Hindlimb muscle (tissue), 1 donor: ENCODE measurements around the gene CD27. TPM values are rescaled to one million over a fixed set of nuclear protein-coding genes. Genes with fewer than 3 reads are reported as not detected.
"Not testable (repeated sequence)": the region's sequence is repeated elsewhere in the genome, so short reads cannot be mapped to it uniquely, and the experiment has no call there.

ENCODE experiments used
- DNase-seq: peaks from one replicate; pipeline ENCODE4 v3.0.0-alpha.2; 2013
- polyA plus RNA-seq: library from polyadenylated mRNA; unstranded; fragments of 120-200 nt; gene quantifications from one replicate; pipeline ENCODE4 v1.2.1, GENCODE V29; 2013; ENCODE audit not compliant: insufficient read length

CD27 gene
- polyA plus RNA-seq, 1 donor: 0.71 TPM

DNA sequence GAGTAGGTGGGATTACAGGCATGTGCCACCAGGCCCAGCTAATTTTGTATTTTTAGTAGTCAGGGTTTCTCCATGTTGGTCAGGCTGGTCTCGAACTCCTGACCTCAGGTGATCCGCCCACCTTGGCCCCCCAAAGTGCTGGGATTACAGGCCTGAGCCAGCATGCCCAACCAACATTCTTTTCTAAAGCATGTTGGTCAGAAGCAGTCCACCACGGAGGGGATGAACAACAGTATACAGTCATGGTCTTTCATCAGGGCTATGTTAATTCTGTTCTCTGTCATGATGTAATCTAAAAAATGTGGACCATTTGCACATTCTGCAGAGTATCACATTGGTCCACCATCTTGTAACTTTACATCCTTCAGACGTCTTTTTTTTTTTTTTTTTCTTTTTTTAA lies 44.7 kb downstream of the CD27 start:
- no peak for DNase-seq

DNA sequence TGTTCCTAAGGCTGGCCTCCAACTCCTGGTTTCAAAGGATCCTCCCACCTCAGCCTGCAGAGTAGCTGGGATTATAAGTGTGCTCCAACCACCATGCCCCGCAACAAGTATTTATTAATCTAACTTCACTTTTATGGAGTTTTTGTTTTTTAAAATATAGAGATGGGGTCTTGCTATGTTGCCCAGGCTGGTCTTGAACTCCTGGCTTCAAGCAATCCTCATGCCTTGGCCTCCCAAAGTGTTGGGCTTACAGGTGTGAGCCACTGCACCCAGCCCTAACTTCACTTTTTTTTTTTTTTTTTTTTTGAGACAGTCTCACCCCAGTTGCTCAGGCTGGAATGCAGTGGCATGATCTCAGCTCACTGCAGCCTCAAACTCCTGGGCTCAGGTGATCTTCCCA lies 45.9 kb downstream of the CD27 start:
- DNase-seq: not testable (repeated sequence)

GRCh38 chr12:6492838-6493496 lies 48.2 kb downstream of the CD27 start, which contains the start of gene MRPL51:
TSS of gene MRPL51 (minus strand) at chr12:6493262. CDS start at chr12:6493136, 126 bp downstream.
- DNase-seq: peak; percentile 96

- peak; percentile 94 for DNase-seq
These were observed 48.9 kb downstream of the CD27 start, which contains the start of gene NCAPD2 for GRCh38 chr12:6493497-6494257. TSS of gene NCAPD2 (plus strand) at chr12:6494102. CDS start at chr12:6495099, 997 bp downstream.

DNA sequence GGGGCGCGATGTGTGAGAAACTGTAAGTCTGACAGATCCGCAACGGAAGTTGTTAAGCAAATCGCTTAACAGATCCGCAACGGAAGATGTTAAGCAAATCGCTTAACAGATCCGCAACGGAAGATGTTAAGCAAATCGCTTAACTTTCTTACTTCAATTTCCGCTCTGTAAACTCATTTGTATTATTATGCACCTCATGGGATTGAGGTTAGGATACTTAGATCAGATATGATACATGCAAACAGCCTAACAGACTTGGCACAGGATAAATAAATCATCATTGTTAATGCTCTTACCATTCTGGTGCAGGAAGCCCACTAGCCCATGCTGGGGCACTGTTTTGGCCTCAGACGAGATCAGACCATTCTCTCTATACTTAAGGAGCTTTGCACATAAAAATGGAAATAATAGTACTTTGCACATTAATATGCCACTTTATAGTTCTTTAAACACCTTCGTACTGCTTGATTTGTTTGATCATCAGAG lies 49.5 kb downstream of the CD27 start:
- no peak for DNase-seq

GRCh38 chr12:6494968-6495367 lies 50.2 kb downstream of the CD27 start:
- no peak for DNase-seq

GRCh38 chr12:6497291-6497690 lies 52.5 kb downstream of the CD27 start:
- DNase-seq: not testable (repeated sequence)

DNA sequence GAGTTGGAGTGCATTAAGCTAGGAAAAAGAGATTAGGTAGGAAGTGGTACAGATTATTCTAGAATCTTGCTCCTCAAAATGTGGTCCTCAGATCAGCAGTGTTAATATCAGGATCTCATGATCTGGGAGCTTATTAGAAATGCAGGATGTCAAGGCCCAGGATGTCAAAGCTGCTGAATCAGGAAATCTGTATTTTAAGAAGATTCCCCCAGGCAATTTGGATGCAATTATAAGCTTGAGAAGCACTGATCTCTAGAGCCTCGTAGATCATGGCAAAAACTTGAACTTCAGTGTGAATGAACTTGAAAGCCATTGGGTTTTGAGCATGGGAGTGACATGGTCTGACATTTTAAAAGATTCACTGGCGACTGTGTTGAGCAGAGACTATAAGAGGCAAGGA lies 55.7 kb downstream of the CD27 start:
- no peak for DNase-seq

Other genes with a start within 250 kb of the CD27 start
- gene CD9, start 244.6 kb upstream of the CD27 start, polyA plus RNA-seq: 45.9 TPM
- gene PLEKHG6, start 134.3 kb upstream of the CD27 start, polyA plus RNA-seq: 1.7 TPM
- 86.3 TPM for gene TNFRSF1A, start 102.9 kb upstream of the CD27 start, polyA plus RNA-seq
- 0.49 TPM for gene SCNN1A, start 69.4 kb upstream of the CD27 start, polyA plus RNA-seq
- gene LTBR, start 60.8 kb upstream of the CD27 start, polyA plus RNA-seq: 53.9 TPM
- gene TAPBPL, start 7.1 kb downstream of the CD27 start, polyA plus RNA-seq: 10.3 TPM
- 11.9 TPM for gene VAMP1, start 25.7 kb downstream of the CD27 start, polyA plus RNA-seq
- gene MRPL51, start 48.3 kb downstream of the CD27 start, polyA plus RNA-seq: 112 TPM
- 36.9 TPM for gene NCAPD2, start 49.1 kb downstream of the CD27 start, polyA plus RNA-seq
- gene GAPDH, start 89.6 kb downstream of the CD27 start, polyA plus RNA-seq: 5,261 TPM
- 41.0 TPM for gene IFFO1, start 111.1 kb downstream of the CD27 start, polyA plus RNA-seq
- gene NOP2, start 123.3 kb downstream of the CD27 start, polyA plus RNA-seq: 25.7 TPM
- gene CHD4, start 162.4 kb downstream of the CD27 start, polyA plus RNA-seq: 174 TPM
- gene LPAR5, start 191.0 kb downstream of the CD27 start, polyA plus RNA-seq: 2.4 TPM
- 2.9 TPM for gene ACRBP, start 202.5 kb downstream of the CD27 start, polyA plus RNA-seq
- gene ING4, start 218.2 kb downstream of the CD27 start, polyA plus RNA-seq: 47.6 TPM
- 50.4 TPM for gene ZNF384, start 244.4 kb downstream of the CD27 start, polyA plus RNA-seq